Fibroblast of skin of scalp (primary cell): Measurements from ENCODE around the gene PCDHGA11.
"Not testable (repeated sequence)": the region's sequence is repeated elsewhere in the genome, so short reads cannot be mapped to it uniquely, and the experiment has no call there.

Source experiments
- DNase-seq: peaks from one replicate; pipeline ENCODE4 v3.0.0-alpha.2; 2013

Gene PCDHGA11

DNA sequence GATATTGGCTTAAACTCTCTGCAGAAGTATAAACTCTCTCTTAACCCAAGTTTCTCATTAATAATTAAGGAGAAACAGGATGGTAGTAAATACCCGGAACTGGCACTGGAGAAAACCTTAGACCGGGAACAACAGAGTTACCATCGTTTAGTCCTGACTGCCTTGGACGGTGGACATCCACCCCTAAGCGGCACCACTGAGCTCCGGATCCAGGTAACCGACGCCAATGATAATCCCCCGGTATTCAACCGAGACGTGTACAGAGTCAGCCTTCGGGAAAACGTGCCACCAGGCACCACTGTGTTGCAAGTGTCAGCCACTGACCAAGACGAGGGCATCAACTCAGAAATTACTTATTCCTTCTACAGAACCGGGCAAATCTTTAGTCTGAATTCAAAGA is 22.2 kb upstream of the PCDHGA11 start:
- no peak for DNase-seq

GRCh38 chr5:141399555-141400258 is 21.1 kb upstream of the PCDHGA11 start:
- no peak for DNase-seq

GRCh38 chr5:141402553-141403243 is 18.2 kb upstream of the PCDHGA11 start, which contains the start of gene PCDHGA9:
TSS of gene PCDHGA9 (plus strand) at chr5:141402778. CDS start at chr5:141402953, 175 bp downstream.
- DNase-seq: peak; percentile 37

- no peak for DNase-seq
Measured at GRCh38 chr5:141403387-141403786, 17.5 kb upstream of the PCDHGA11 start.

- peak; percentile 40 for DNase-seq
Measured at GRCh38 chr5:141407790-141408505, 12.9 kb upstream of the PCDHGA11 start, which contains the start of gene PCDHGB6. TSS of gene PCDHGB6 (plus strand) at chr5:141408021. CDS start at chr5:141408203, 182 bp downstream.

- no peak for DNase-seq
Measured at GRCh38 chr5:141409598-141410306, 11.1 kb upstream of the PCDHGA11 start.

GRCh38 chr5:141411575-141411974 is 9.3 kb upstream of the PCDHGA11 start:
- DNase-seq: no peak

DNA sequence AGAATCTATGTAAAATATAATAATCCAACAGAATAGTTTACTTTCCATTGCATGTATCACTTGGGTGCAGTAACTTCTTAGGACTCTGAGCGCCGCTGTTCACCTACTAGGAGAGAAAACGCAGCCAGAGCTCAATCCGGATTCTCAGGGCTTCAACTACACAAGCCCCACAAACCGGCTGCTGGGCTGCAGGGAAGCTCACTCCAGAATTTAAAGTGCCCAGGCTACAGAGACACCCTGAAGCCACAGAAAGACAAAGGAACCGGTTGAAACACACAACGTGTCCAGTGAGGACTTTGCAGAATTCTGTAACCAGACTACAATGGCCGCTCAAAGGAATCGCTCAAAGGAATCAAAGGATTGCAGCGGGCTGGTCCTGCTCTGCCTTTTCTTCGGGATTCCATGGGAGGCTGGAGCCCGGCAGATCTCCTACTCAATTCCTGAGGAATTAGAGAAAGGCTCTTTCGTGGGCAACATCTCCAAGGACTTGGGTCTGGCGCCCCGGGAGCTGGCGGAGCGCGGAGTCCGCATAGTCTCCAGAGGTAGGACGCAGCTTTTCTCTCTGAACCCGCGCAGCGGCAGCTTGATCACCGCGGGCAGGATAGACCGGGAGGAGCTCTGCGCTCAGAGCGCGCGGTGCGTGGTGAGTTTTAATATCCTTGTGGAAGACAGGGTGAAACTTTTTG is 7.9 kb upstream of the PCDHGA11 start, which contains the start of gene PCDHGA10:
TSS of gene PCDHGA10 (plus strand) at position 134 of the 686 bp plus-strand sequence. CDS start at position 323, 189 bp downstream.
- DNase-seq: peak; percentile 73

DNA sequence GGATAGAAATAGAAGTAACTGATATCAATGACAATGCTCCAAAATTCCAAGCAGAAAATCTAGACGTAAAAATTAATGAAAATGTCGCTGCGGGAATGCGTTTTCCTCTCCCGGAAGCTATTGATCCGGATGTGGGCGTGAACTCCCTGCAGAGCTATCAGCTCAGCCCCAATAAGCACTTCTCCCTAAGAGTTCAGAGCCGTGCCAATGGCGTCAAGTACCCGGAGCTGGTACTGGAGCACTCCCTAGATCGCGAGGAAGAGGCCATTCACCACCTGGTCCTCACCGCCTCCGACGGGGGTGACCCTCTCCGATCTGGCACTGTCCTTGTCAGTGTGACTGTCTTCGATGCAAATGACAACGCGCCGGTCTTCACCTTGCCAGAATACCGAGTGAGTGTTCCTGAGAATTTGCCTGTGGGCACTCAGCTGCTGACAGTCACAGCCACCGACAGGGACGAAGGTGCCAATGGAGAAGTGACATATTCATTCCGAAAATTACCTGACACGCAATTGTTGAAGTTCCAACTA is 7.2 kb upstream of the PCDHGA11 start:
- DNase-seq: no peak

- not testable (repeated sequence) for DNase-seq
Measured at GRCh38 chr5:141414548-141415274, 6.1 kb upstream of the PCDHGA11 start.

GRCh38 chr5:141415275-141415618 is 5.6 kb upstream of the PCDHGA11 start:
- not testable (repeated sequence) for DNase-seq

GRCh38 chr5:141417494-141418172 is 3.2 kb upstream of the PCDHGA11 start, which contains the start of gene PCDHGB7:
TSS of gene PCDHGB7 (plus strand) at chr5:141417677. CDS start at chr5:141417860, 183 bp downstream.
- peak; percentile 84 for DNase-seq

DNA sequence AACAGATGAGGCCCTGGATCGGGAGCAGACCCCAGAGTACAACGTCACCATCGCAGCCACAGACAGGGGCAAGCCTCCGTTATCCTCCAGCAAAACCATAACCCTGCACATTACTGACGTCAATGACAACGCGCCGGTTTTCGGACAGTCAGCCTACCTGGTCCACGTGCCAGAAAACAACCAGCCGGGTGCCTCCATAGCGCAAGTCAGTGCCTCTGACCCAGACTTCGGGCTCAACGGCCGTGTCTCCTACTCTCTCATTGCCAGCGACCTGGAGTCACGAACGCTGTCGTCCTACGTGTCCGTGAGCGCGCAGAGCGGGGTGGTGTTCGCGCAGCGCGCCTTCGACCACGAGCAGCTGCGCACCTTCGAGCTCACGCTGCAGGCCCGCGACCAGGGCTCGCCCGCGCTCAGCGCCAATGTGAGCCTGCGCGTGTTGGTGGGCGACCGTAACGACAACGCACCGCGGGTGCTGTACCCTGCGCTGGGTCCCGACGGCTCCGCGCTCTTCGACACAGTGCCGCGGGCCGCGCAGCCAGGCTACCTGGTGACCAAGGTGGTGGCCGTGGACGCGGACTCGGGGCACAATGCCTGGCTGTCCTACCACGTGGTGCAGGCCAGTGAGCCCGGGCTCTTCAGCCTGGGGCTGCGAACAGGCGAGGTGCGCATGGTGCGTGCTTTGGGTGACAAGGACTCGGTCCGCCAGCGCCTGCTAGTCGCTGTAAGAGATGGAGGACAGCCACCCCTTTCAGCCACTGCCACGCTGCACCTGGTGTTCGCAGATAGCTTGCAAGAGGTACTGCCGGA is 1.6 kb upstream of the PCDHGA11 start:
- DNase-seq: no peak

- no peak for DNase-seq
Measured at GRCh38 chr5:141421489-141421855, 621 bp downstream of the PCDHGA11 start.

- no peak for DNase-seq
Measured at GRCh38 chr5:141422742-141423291, 2.0 kb downstream of the PCDHGA11 start.

GRCh38 chr5:141427783-141428426 is 7.1 kb downstream of the PCDHGA11 start:
- no peak for DNase-seq

DNA sequence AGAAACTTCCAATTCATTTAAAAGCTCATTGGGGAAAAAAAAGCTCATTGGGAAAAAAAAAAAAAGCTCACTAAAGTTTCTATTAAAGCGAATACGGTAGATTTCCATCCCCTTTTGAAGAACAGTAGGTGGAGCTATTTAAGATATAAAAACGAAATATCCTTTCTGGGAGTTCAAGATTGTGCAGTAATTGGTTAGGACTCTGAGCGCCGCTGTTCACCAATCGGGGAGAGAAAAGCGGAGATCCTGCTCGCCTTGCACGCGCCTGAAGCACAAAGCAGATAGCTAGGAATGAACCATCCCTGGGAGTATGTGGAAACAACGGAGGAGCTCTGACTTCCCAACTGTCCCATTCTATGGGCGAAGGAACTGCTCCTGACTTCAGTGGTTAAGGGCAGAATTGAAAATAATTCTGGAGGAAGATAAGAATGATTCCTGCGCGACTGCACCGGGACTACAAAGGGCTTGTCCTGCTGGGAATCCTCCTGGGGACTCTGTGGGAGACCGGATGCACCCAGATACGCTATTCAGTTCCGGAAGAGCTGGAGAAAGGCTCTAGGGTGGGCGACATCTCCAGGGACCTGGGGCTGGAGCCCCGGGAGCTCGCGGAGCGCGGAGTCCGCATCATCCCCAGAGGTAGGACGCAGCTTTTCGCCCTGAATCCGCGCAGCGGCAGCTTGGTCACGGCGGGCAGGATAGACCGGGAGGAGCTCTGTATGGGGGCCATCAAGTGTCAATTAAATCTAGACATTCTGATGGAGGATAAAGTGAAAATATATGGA is 9.7 kb downstream of the PCDHGA11 start, which contains the start of gene PCDHGA12:
TSS of gene PCDHGA12 (plus strand) at position 176 of the 782 bp plus-strand sequence. CDS start at position 429, 253 bp downstream.
- DNase-seq: peak; percentile 91
